OCI-LY7 (cell line): ENCODE data around the gene PTPRM. TPM values are rescaled to one million over a fixed set of nuclear protein-coding genes. Genes with fewer than 3 reads are reported as not detected.

Source experiments
- BruUV-seq: library from RNA; stranded (reverse); fragments of 400-500 nt; replicated peaks from 2 replicates; lab custom pipeline; 2021; lab: Mats Ljungman, UMichigan
- CTCF ChIA-PET: fragments of 300-600 bp; sonication (Branson Sonifier 250); formaldehyde crosslinking; loops from one replicate; lab custom pipeline; 2022; ENCODE audit warnings: antibody characterized with exemption; ENCODE audit not compliant: unreplicated experiment; lab: Charles Lee
- POLR2A ChIA-PET: fragments of 300-600 bp; sonication (Branson Sonifier 250); formaldehyde crosslinking; loops from one replicate; lab custom pipeline; 2022; ENCODE audit warnings: antibody characterized with exemption; lab: Charles Lee
- DNase-seq: peaks from one replicate; pipeline ENCODE4 v3.0.0-alpha.2; 2015; ENCODE audit warnings: low spot score
- H2AFZ ChIP-seq: fragments of 200-600 bp; sonication (generic), shearing (Covaris generic); 2 replicates; pipeline ENCODE4 v1.6.1; 2014; ENCODE audit warnings: mild to moderate bottlenecking, antibody characterized with exemption, low read length, moderate library complexity
- H3K27ac ChIP-seq: fragments of 200-600 bp; sonication (generic); 2 replicates; pipeline ENCODE4 v1.5.1; 2014; ENCODE audit warnings: mixed run types, low read depth, mild to moderate bottlenecking, moderate library complexity, low read length, inconsistent platforms; ENCODE audit not compliant: poor library complexity, severe bottlenecking
- H3K36me3 ChIP-seq: fragments of 200-600 bp; sonication (generic); 2 replicates; pipeline ENCODE4 v1.6.1; 2014; ENCODE audit warnings: mild to moderate bottlenecking, antibody characterized with exemption, low read length, moderate library complexity, mixed read lengths; ENCODE audit not compliant: insufficient read depth
- H3K4me1 ChIP-seq: fragments of 200-600 bp; sonication (generic); 2 replicates; pipeline ENCODE4 v1.5.1; 2014; ENCODE audit warnings: mild to moderate bottlenecking, low read length; ENCODE audit not compliant: insufficient read depth, poor library complexity, severe bottlenecking
- H3K4me2 ChIP-seq: fragments of 200-600 bp; sonication (generic); 2 replicates; pipeline ENCODE4 v1.6.1; 2014; ENCODE audit warnings: mild to moderate bottlenecking, low read length
- H3K4me3 ChIP-seq: fragments of 200-600 bp; sonication (generic); 2 replicates; pipeline ENCODE4 v1.5.1; 2014; ENCODE audit warnings: mild to moderate bottlenecking, low read depth, low read length; ENCODE audit not compliant: poor library complexity, severe bottlenecking
- H3K79me2 ChIP-seq: fragments of 200-600 bp; sonication (generic); 2 replicates; pipeline ENCODE4 v1.6.1; 2016; ENCODE audit warnings: low read depth, mild to moderate bottlenecking, low read length, moderate library complexity, mixed read lengths; ENCODE audit not compliant: insufficient read depth
- H3K9me2 ChIP-seq: fragments of 200-600 bp; sonication (generic); 2 replicates; pipeline ENCODE4 v1.6.1; 2016; ENCODE audit warnings: mild to moderate bottlenecking, low read length, mixed read lengths; ENCODE audit not compliant: insufficient read depth
- H3K9me3 ChIP-seq: fragments of 200-600 bp; sonication (generic); 2 replicates; pipeline ENCODE4 v1.6.1; 2014; ENCODE audit warnings: mild to moderate bottlenecking, mixed run types, low read length, mixed read lengths
- H4K20me1 ChIP-seq: fragments of 200-600 bp; sonication (generic); 2 replicates; pipeline ENCODE4 v1.6.1; 2014; ENCODE audit warnings: mild to moderate bottlenecking, antibody characterized with exemption, low read length, moderate library complexity, mixed read lengths; ENCODE audit not compliant: insufficient read depth
- EZH2phosphoT487 ChIP-seq: fragments of 200-600 bp; sonication (generic); IDR thresholded peaks from 2 replicates; pipeline ENCODE4 v1.6.1; 2018; ENCODE audit warnings: low read depth, borderline replicate concordance, mild to moderate bottlenecking, mixed run types, antibody characterized with exemption, low read length, moderate library complexity, mixed read lengths
- intact Hi-C: fragments of 100-400 bp; cut with micrococcal nuclease; formaldehyde crosslinking; loops from one replicate; pipeline ENCODE4 v1.10.0; 2022; ENCODE audit not compliant: unreplicated experiment
- total RNA-seq, 2 experiments: library from RNA; depleted of rRNA in 1 of 2; stranded (reverse); fragments of >200 nt in 1 of 2; shearing (Covaris generic) in 1 of 2; gene quantifications; 2 replicates each; pipeline ENCODE4 v1.2.3, GENCODE V29; 2014 to 2022
- TF ChIP-seq, protein P1 (sequence below): fragments of 200-600 bp; sonication (generic); conservative IDR thresholded peaks from 2 replicates; pipeline ENCODE4 v1.5.1; 2014; ENCODE audit warnings: mild to moderate bottlenecking, antibody characterized with exemption, low read length, moderate library complexity, mixed read lengths

Gene PTPRM
- total RNA-seq, 2 experiments from 2014 or later, result not detected

GRCh38 chr18:7847357-7848053, 280.4 kb downstream of the PTPRM start:
- BruUV-seq, result no TSS peak
- Histone ChIP-seq H3K4me1 (no peaks in the 10 kb centered on the region), H3K4me2 (no peak overlapping the region), H2AFZ (no peak overlapping the region), H3K9me2 (no peaks in the 10 kb centered on the region), H3K9me3 (no peaks in the 10 kb centered on the region), H3K36me3 (no peaks in the 10 kb centered on the region), H3K27ac (no peak overlapping the region), H4K20me1 (no peaks in the 10 kb centered on the region), H3K79me2 (no peaks in the 10 kb centered on the region), H3K4me3 (no peak overlapping the region)
- intact Hi-C loops, result no loop called here
- TF ChIP-seq, protein P1, sequence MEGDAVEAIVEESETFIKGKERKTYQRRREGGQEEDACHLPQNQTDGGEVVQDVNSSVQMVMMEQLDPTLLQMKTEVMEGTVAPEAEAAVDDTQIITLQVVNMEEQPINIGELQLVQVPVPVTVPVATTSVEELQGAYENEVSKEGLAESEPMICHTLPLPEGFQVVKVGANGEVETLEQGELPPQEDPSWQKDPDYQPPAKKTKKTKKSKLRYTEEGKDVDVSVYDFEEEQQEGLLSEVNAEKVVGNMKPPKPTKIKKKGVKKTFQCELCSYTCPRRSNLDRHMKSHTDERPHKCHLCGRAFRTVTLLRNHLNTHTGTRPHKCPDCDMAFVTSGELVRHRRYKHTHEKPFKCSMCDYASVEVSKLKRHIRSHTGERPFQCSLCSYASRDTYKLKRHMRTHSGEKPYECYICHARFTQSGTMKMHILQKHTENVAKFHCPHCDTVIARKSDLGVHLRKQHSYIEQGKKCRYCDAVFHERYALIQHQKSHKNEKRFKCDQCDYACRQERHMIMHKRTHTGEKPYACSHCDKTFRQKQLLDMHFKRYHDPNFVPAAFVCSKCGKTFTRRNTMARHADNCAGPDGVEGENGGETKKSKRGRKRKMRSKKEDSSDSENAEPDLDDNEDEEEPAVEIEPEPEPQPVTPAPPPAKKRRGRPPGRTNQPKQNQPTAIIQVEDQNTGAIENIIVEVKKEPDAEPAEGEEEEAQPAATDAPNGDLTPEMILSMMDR, result no peak
- TF ChIP-seq EZH2phosphoT487, result no peak
- ChIA-PET POLR2A (no interaction called here), CTCF (no interaction called here)
- no peak for DNase-seq

- intact Hi-C loops, result no loop called here
- Histone ChIP-seq H3K36me3 (no peaks in the 10 kb centered on the region), H4K20me1 (no peaks in the 10 kb centered on the region), H3K4me2 (no peak overlapping the region), H3K4me1 (no peaks in the 10 kb centered on the region), H2AFZ (no peak overlapping the region), H3K79me2 (no peaks in the 10 kb centered on the region), H3K9me3 (no peaks in the 10 kb centered on the region), H3K9me2 (no peaks in the 10 kb centered on the region), H3K4me3 (no peak overlapping the region), H3K27ac (no peak overlapping the region)
- no TSS peak for BruUV-seq
- DNase-seq, result no peak
- CTCF ChIA-PET, result no interaction called here
- POLR2A ChIA-PET, result no interaction called here
- TF ChIP-seq, protein P1, result no peak
- no peak for TF ChIP-seq EZH2phosphoT487
Observed at GRCh38 chr18:7848054-7848412, 280.9 kb downstream of the PTPRM start.

- H3K9me3 ChIP-seq, result no peaks in the 10 kb centered on the region
- no peak overlapping the region for H2AFZ ChIP-seq
- no peak overlapping the region for H3K27ac ChIP-seq
- CTCF ChIA-PET, result no interaction called here
- H4K20me1 ChIP-seq, result no peaks in the 10 kb centered on the region
- H3K9me2 ChIP-seq, result no peaks in the 10 kb centered on the region
- POLR2A ChIA-PET, result interaction anchor here (1.6 kb wide), 1 partner anchor 19 kb away, joined by 3 read pairs; no protein-coding TSS in a partner anchor
- no TSS peak for BruUV-seq
- no peaks in the 10 kb centered on the region for H3K4me1 ChIP-seq
- TF ChIP-seq, protein P1, result no peak
- TF ChIP-seq EZH2phosphoT487, result no peak
- no peak for DNase-seq
- intact Hi-C loops, result no loop called here
- no peaks in the 10 kb centered on the region for H3K79me2 ChIP-seq
- H3K4me3 ChIP-seq, result no peak overlapping the region
- H3K36me3 ChIP-seq, result no peaks in the 10 kb centered on the region
- no peak overlapping the region for H3K4me2 ChIP-seq
Observed at GRCh38 chr18:7850446-7850845, 283.3 kb downstream of the PTPRM start.
